ENCODE results near the gene FYB1.

- TF ChIP-seq CTCF (IDR thresholded peaks at IDR 0.05; ENCODE audit: insufficient read depth, low read length) (no peak), POLR2AphosphoS5 (IDR thresholded peaks at IDR 0.05; ENCODE audit: low read depth) (no peak), SPI1 (IDR thresholded peaks at IDR 0.05; ENCODE audit: borderline replicate concordance, low read depth) (no peak), REST (IDR thresholded peaks at IDR 0.05; ENCODE audit: insufficient replicate concordance, low read depth) (no peak), GABPA (IDR thresholded peaks at IDR 0.05; ENCODE audit: low read depth) (no peak)
Observed at GRCh38 chr5:39107350-39107749, 112.0 kb downstream of the FYB1 start.

Measured in HL-60 (cell line).